Cardiac fibroblast (primary cell): ENCODE measurements around the gene NENF.

Experiments used
- DNase-seq, 2 donors: peaks; one replicate each; pipeline versions ENCODE4 v3.0.0 to v3.0.0-alpha.2; 2010; ENCODE audit warnings: low read depth in 2 of 2
- H3K4me3 ChIP-seq, 2 donors: replicated peaks in 1 of 2; 1 replicate in 1 of 2; 2 replicates in 1 of 2; pipeline ENCODE4 v1.5.1; 2011; ENCODE audit warnings: low read depth in 2 of 2, low read length in 2 of 2, mild to moderate bottlenecking in 2 of 2, moderate library complexity in 1 of 2
- TF ChIP-seq, protein P1 (sequence below): IDR thresholded peaks from one replicate; pipeline ENCODE4 v1.5.1; 2011; ENCODE audit warnings: low read depth, mild to moderate bottlenecking, low read length, inconsistent platforms

The NENF gene

DNA sequence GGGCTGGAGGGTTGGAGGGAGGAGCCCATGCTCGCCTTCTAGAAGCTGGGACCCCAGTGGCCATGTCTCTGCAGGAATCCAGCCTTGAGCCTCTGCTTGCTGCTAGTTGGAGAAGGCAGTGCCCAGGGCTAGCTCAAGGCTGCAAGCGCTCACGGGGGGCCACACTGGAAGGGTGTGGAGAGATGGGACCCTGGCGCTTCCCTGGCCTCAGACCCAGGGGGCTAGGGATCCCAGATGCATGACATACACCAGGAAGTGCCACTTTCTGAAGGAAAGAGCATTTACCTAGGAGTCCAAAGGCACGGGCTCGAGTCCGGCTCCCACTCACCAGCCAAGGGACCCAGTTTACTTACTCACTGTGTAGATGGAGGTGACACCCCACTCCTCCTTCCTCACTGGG, 32.6 kb downstream of the NENF start:
- no peak for DNase-seq
- TF ChIP-seq, protein P1, sequence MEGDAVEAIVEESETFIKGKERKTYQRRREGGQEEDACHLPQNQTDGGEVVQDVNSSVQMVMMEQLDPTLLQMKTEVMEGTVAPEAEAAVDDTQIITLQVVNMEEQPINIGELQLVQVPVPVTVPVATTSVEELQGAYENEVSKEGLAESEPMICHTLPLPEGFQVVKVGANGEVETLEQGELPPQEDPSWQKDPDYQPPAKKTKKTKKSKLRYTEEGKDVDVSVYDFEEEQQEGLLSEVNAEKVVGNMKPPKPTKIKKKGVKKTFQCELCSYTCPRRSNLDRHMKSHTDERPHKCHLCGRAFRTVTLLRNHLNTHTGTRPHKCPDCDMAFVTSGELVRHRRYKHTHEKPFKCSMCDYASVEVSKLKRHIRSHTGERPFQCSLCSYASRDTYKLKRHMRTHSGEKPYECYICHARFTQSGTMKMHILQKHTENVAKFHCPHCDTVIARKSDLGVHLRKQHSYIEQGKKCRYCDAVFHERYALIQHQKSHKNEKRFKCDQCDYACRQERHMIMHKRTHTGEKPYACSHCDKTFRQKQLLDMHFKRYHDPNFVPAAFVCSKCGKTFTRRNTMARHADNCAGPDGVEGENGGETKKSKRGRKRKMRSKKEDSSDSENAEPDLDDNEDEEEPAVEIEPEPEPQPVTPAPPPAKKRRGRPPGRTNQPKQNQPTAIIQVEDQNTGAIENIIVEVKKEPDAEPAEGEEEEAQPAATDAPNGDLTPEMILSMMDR, result no peak

DNA sequence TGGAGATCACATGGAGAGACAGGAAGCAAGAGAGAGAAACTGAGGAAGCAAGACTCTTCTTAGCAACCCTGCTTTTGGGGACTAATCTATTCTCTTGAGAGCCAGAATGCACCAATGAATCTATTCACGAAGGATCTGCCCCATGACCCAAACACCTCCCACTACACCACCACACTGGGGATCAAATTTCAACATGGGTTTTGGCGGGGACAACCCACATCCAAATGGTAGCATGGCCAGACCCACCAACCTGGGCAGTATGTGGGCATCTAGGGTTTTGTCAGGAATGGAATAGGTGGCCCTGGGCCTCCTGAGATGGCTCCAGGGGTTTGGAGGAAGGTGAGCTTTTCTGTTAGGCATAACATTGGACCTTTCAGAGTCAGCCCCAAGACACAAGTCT, 33.7 kb downstream of the NENF start:
- H3K4me3 ChIP-seq, result no peak overlapping the region
- DNase-seq, result no peak
- TF ChIP-seq, protein P1, result no peak

More for the DNA sequence above, 32.6 kb downstream of the NENF start:
- no peak overlapping the region for H3K4me3 ChIP-seq

DNA sequence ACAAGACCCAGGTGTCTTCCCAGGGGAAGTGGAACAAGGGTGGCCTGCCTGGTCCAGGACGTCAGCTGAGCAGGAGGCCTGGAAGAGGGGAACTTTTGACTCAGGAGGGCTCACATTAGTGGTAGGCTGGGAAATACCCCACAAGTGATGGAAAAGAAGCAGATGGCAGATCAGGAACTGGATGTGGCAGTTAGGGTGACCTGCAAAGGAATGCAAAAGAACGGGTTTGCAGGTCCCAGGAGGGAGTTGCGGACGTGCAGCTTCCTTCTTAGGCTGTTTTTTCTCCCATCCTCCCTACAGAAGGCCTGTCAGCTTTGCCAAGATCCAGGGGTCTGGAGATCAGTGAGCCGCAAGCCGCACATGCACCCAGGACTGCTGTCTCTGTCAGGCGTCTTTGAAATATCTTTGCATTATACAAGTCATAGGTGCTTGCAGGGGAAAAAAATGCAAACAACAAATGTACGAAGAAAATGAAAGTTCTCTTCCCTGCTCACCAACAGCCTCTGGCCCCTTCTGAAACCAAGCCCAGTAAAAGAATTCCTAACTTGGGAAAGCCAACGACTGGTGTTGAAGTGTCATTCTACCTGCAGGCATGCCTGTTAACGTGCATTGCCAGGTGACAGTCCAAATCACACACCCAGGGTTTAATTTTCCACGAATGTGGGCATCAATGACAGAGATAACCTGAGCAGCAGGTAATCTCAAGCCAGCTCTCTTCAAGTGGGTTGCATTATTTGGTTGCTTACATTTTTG, 34.4 kb downstream of the NENF start:
- H3K4me3 ChIP-seq, result no peak overlapping the region
- TF ChIP-seq, protein P1, result no peak
- DNase-seq, result no peak

DNA sequence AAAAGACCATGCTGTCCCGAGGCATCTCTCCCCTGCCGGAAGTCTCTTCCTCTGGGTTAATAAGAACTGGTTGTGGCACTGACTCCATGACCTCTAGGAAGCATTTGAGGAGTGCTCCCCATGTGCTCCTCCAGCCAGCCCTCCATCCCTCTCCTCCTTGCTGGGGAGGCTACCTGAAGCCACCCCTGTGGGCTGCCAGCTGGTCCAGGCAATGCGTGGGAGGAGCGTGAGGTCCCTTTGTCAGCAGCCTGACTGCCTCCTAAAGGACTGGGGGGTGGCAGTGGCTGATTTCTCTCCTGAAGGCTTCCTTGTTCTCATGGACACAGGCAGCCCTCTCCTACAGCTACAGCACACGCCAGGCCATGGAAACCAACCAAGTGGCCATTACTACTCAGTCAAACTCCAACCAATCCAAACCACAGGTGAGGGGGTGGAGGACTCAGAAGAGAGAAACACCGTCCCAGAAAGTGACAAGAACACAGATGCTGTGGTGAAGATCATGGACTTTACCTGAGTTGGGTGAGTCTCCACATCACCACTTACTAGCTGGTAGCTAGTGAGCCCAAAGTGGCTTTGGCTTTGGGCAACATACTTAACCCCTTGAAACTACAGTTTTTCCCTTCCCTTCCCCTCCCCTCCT, 35.2 kb downstream of the NENF start:
- H3K4me3 ChIP-seq, result no peak overlapping the region
- TF ChIP-seq, protein P1, result no peak
- DNase-seq, result no peak

DNA sequence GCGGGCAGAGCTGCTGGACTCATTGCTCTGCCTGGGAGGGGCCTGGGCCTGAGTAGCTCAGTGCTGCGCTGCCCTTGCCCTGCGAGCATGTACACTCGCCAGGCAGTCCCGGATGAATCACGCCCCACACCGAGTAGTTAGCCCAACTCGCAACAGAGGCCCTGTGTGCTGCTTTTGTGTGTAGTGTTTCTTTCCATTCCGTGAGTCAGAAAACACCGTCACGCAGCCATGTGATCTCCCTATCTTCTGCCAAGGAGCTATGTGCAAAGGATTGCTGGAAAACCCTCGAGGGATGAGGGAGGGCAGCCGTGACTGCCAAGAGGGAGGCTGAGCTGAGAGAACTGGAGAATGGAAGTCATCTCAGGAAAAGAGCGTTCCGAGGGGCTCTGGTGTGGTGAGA, 37.3 kb downstream of the NENF start:
- no peak overlapping the region for H3K4me3 ChIP-seq
- TF ChIP-seq, protein P1, result no peak
- peak; percentile 98 to 99 for DNase-seq

DNA sequence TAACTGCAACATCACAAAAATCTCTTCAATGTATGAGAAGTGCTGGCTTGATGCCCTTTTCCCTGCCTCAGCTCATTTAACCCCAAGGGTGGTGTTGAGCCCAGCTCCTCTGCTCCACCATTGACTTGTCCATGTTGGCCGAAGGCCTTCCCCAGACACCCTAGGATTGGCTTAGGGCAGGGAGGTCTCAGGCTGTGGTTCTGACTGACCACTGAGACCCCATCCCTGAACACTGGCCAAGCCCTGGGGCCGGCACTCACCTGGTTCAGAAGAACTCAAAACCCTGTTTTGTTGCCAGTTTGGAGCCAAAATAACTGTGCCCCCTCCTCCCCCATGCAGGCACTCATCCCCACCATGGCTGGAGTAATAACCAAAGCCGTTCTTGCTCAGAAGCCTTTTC, 38.6 kb downstream of the NENF start:
- DNase-seq, result no peak
- TF ChIP-seq, protein P1, result no peak
- no peak overlapping the region for H3K4me3 ChIP-seq
